Liver (tissue), 9 donors: ENCODE measurements around the gene CPNE8. TPM values are rescaled to one million over a fixed set of nuclear protein-coding genes. Genes with fewer than 3 reads are reported as not detected.

Source experiments
- DNase-seq: peaks from one replicate; pipeline ENCODE4 v3.0.0-alpha.2; 2017; ENCODE audit warnings: low spot score
- H3K27ac ChIP-seq, 2 donors: one replicate each; pipeline ENCODE4 v1.7.0; 2013; ENCODE audit warnings: inconsistent platforms in 2 of 2, low read length in 2 of 2, control low read depth in 1 of 2, low read depth in 1 of 2, mild to moderate bottlenecking in 1 of 2
- H3K27me3 ChIP-seq, 4 donors: one replicate each; pipeline versions ENCODE4 v1.6.1 to v1.7.0; 2013; ENCODE audit warnings: low read length in 3 of 4, inconsistent platforms in 1 of 4, mild to moderate bottlenecking in 1 of 4, moderate library complexity in 1 of 4; ENCODE audit not compliant: control insufficient read depth in 4 of 4, insufficient read depth in 4 of 4
- H3K36me3 ChIP-seq, 4 donors: one replicate each; pipeline versions ENCODE4 v1.6.1 to v1.7.0; 2013; ENCODE audit warnings: low read length in 3 of 4, mild to moderate bottlenecking in 3 of 4, low read depth in 1 of 4, moderate library complexity in 1 of 4; ENCODE audit not compliant: control insufficient read depth in 4 of 4, insufficient read depth in 3 of 4
- H3K4me1 ChIP-seq, 4 donors: one replicate each; pipeline versions ENCODE4 v1.6.1 to v1.7.0; 2013; ENCODE audit warnings: low read length in 3 of 4, mild to moderate bottlenecking in 3 of 4, moderate library complexity in 1 of 4; ENCODE audit not compliant: control insufficient read depth in 4 of 4, insufficient read depth in 4 of 4
- H3K4me3 ChIP-seq, 3 donors: one replicate each; pipeline versions ENCODE4 v1.6.1 to v1.7.0; 2013; ENCODE audit warnings: low read length in 3 of 3, control low read depth in 1 of 3, low read depth in 1 of 3, mild to moderate bottlenecking in 1 of 3
- H3K9ac ChIP-seq, 2 donors: one replicate each; pipeline ENCODE4 v1.7.0; 2013; ENCODE audit warnings: low read length in 2 of 2, mild to moderate bottlenecking in 2 of 2, moderate library complexity in 2 of 2, control low read depth in 1 of 2, low read depth in 1 of 2
- H3K9me3 ChIP-seq, 4 donors: one replicate each; pipeline versions ENCODE4 v1.6.1 to v1.7.0; 2013; ENCODE audit warnings: low read length in 3 of 4; ENCODE audit not compliant: control insufficient read depth in 4 of 4
- EGR1 ChIP-seq, 2 donors: IDR thresholded peaks; 2 replicates each; pipeline ENCODE4 v1.6.1; 2016 to 2018; ENCODE audit warnings: antibody characterized with exemption in 2 of 2, low read depth in 2 of 2
- FOXA1 ChIP-seq: IDR thresholded peaks from 2 replicates; pipeline ENCODE4 v1.6.1; 2016; ENCODE audit warnings: antibody characterized with exemption
- FOXA2 ChIP-seq: IDR thresholded peaks from 2 replicates; pipeline ENCODE4 v1.6.1; 2016; ENCODE audit warnings: antibody characterized with exemption
- GABPA ChIP-seq, 2 donors: IDR thresholded peaks in 1 of 2; conservative IDR thresholded peaks in 1 of 2; 2 replicates each; pipeline ENCODE4 v1.6.1; 2016; ENCODE audit warnings: antibody characterized with exemption in 2 of 2, mild to moderate bottlenecking in 1 of 2, moderate library complexity in 1 of 2
- HNF4A ChIP-seq, 2 donors: conservative IDR thresholded peaks; 2 replicates each; pipeline ENCODE4 v1.6.1; 2016; ENCODE audit warnings: antibody characterized with exemption in 2 of 2, mild to moderate bottlenecking in 2 of 2
- HNF4G ChIP-seq: IDR thresholded peaks from 2 replicates; pipeline ENCODE4 v1.6.1; 2016; ENCODE audit warnings: antibody characterized with exemption
- JUND ChIP-seq, 2 donors: IDR thresholded peaks; 2 replicates each; pipeline ENCODE4 v1.6.1; 2016; ENCODE audit warnings: antibody characterized with exemption in 2 of 2
- NR2F2 ChIP-seq: IDR thresholded peaks from 2 replicates; pipeline ENCODE4 v1.6.1; 2016; ENCODE audit warnings: antibody characterized with exemption
- RAD21 ChIP-seq, 2 donors: IDR thresholded peaks; 2 replicates each; pipeline ENCODE4 v1.6.1; 2016; ENCODE audit warnings: antibody characterized with exemption in 2 of 2, mild to moderate bottlenecking in 2 of 2
- RXRA ChIP-seq, 2 donors: IDR thresholded peaks; 2 replicates each; pipeline ENCODE4 v1.6.1; 2017 to 2018; ENCODE audit warnings: antibody characterized with exemption in 2 of 2, mild to moderate bottlenecking in 1 of 2
- SP1 ChIP-seq: IDR thresholded peaks from 2 replicates; pipeline ENCODE4 v1.6.1; 2018; ENCODE audit warnings: antibody characterized with exemption, mild to moderate bottlenecking
- TAF1 ChIP-seq: conservative IDR thresholded peaks from 2 replicates; pipeline ENCODE4 v1.6.1; 2016; ENCODE audit warnings: antibody characterized with exemption, mild to moderate bottlenecking
- YY1 ChIP-seq: IDR thresholded peaks from 2 replicates; pipeline ENCODE4 v1.6.1; 2016; ENCODE audit warnings: antibody characterized with exemption, mild to moderate bottlenecking
- WGBS: extraction: QIAGEN DNeasy Blood & Tissue Kit; methylation state at CpG from one replicate; pipeline ENCODE4 v1.1.7; 2013; 5-methylcytosine and 5-hydroxymethylcytosine counted together
- polyA plus RNA-seq, 2 donors: library from polyadenylated mRNA; stranded (reverse) in 1 of 2; unstranded in 1 of 2; fragments of 200-250 nt in 1 of 2; fragments of >200 nt in 1 of 2; fragmentation: Nextera tagmentation in 1 of 2; extraction: Ambion mirVana in 1 of 2; gene quantifications; one replicate each; pipeline versions ENCODE4 v1.2.1 to v1.2.3, GENCODE V29; 2013 to 2015
- total RNA-seq, 2 donors: library from RNA; depleted of rRNA; stranded (reverse); fragments of >200 nt; gene quantifications; one replicate each; pipeline ENCODE4 v1.2.3, GENCODE V29; 2014
- TF ChIP-seq, protein P1 (sequence below): IDR thresholded peaks from 2 replicates; pipeline ENCODE4 v1.6.1; 2016; ENCODE audit warnings: antibody characterized with exemption, mild to moderate bottlenecking
- TF ChIP-seq, protein P2 (sequence below): IDR thresholded peaks from 2 replicates; pipeline ENCODE4 v1.6.1; 2016; ENCODE audit warnings: antibody characterized with exemption
- TF ChIP-seq, protein P3 (sequence below): IDR thresholded peaks from 2 replicates; pipeline ENCODE4 v1.6.1; 2016; ENCODE audit warnings: antibody characterized with exemption
- TF ChIP-seq, protein P4 (sequence below): fragments of 150-350 bp; IDR thresholded peaks from 2 replicates; pipeline ENCODE4 v1.5.1; 2017; ENCODE audit warnings: improper control_type of control experiment, low read depth, low read length; ENCODE audit not compliant: missing input control
- TF ChIP-seq, protein P5 (sequence below): IDR thresholded peaks from 2 replicates; pipeline ENCODE4 v1.6.1; 2016; ENCODE audit warnings: antibody characterized with exemption
- donor health status: healthy.
- donor health status: healthy.
- donor health status: healthy.
- donor health status: healthy.
- donor health status: healthy.

The CPNE8 gene
- total and polyA plus RNA-seq, 4 donors = 4.2 to 27.4 (median 10.9) TPM

DNA sequence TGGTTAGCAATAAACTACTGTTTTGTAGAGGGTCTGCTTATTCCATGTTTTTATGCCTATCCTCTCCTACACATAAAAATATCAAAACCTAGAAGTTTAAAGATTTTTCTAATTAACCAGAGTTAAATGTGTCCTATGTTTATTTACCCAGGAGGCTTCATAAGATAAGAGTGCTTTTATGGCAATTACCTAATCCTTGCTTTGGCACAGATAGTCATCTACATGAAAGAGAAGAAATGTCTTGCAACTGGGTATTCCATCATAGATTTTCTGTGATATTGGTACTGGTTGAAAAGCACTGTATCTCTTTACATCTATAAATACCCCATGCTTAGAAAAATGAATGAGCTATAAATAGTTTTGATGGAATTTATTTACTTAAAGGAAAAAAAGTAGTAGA, 277.1 kb downstream of the CPNE8 start:
- Histone ChIP-seq H3K4me3 (no peak overlapping the region), H3K9ac (no peak overlapping the region), H3K36me3 (no peaks in the 10 kb centered on the region), H3K9me3 (no peaks in the 10 kb centered on the region), H3K27ac (no peak overlapping the region), H3K27me3 (no peaks in the 10 kb centered on the region), H3K4me1 (no peaks in the 10 kb centered on the region)
- TF ChIP-seq, protein P1, sequence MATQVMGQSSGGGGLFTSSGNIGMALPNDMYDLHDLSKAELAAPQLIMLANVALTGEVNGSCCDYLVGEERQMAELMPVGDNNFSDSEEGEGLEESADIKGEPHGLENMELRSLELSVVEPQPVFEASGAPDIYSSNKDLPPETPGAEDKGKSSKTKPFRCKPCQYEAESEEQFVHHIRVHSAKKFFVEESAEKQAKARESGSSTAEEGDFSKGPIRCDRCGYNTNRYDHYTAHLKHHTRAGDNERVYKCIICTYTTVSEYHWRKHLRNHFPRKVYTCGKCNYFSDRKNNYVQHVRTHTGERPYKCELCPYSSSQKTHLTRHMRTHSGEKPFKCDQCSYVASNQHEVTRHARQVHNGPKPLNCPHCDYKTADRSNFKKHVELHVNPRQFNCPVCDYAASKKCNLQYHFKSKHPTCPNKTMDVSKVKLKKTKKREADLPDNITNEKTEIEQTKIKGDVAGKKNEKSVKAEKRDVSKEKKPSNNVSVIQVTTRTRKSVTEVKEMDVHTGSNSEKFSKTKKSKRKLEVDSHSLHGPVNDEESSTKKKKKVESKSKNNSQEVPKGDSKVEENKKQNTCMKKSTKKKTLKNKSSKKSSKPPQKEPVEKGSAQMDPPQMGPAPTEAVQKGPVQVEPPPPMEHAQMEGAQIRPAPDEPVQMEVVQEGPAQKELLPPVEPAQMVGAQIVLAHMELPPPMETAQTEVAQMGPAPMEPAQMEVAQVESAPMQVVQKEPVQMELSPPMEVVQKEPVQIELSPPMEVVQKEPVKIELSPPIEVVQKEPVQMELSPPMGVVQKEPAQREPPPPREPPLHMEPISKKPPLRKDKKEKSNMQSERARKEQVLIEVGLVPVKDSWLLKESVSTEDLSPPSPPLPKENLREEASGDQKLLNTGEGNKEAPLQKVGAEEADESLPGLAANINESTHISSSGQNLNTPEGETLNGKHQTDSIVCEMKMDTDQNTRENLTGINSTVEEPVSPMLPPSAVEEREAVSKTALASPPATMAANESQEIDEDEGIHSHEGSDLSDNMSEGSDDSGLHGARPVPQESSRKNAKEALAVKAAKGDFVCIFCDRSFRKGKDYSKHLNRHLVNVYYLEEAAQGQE = no peak
- DNase-seq = no peak

DNA sequence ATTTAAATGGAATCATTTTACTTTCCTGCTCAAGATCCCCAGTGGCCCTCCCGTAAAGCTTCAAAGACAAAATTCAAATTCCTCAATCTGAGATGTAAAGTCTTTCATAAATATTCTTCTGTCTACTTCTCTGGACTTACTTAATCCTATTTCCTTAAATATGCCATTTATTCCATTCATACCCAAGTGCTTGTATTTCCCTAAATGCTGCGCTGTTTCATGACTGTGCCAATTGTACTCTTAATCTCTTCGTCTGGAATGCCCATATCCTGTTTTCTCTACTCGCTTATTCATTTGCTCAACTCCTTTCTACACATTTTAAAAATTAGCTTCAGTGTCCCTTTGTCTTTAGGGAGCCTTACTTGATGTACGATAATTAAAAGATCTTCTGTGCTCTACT, 280.1 kb downstream of the CPNE8 start:
- H3K36me3 ChIP-seq = no peaks in the 10 kb centered on the region
- WGBS = 88% methylated on average over 5 of the region's 5 CpGs

More for the DNA sequence above, 280.1 kb downstream of the CPNE8 start:
- no peaks in the 10 kb centered on the region for H3K27me3 ChIP-seq
- no peak for DNase-seq
- no peak overlapping the region for H3K9ac ChIP-seq
- no peaks in the 10 kb centered on the region for H3K4me1 ChIP-seq
- no peaks in the 10 kb centered on the region for H3K9me3 ChIP-seq
- no peak for TF ChIP-seq RXRA (IDR thresholded peaks at IDR 0.05)
- no peak for TF ChIP-seq NR2F2
- no peak for TF ChIP-seq SP1
- TF ChIP-seq TAF1 = no peak
- no peak for TF ChIP-seq FOXA2
- TF ChIP-seq, protein P2, sequence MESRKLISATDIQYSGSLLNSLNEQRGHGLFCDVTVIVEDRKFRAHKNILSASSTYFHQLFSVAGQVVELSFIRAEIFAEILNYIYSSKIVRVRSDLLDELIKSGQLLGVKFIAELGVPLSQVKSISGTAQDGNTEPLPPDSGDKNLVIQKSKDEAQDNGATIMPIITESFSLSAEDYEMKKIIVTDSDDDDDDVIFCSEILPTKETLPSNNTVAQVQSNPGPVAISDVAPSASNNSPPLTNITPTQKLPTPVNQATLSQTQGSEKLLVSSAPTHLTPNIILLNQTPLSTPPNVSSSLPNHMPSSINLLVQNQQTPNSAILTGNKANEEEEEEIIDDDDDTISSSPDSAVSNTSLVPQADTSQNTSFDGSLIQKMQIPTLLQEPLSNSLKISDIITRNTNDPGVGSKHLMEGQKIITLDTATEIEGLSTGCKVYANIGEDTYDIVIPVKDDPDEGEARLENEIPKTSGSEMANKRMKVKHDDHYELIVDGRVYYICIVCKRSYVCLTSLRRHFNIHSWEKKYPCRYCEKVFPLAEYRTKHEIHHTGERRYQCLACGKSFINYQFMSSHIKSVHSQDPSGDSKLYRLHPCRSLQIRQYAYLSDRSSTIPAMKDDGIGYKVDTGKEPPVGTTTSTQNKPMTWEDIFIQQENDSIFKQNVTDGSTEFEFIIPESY = no peak
- TF ChIP-seq, protein P3, sequence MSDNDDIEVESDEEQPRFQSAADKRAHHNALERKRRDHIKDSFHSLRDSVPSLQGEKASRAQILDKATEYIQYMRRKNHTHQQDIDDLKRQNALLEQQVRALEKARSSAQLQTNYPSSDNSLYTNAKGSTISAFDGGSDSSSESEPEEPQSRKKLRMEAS = no peak
- no peak for TF ChIP-seq YY1
- TF ChIP-seq, protein P1 = no peak
- TF ChIP-seq EGR1 (IDR thresholded peaks at IDR 0.05; ENCODE audit: low read depth in 2 of 2) = no peak
- TF ChIP-seq, protein P4, sequence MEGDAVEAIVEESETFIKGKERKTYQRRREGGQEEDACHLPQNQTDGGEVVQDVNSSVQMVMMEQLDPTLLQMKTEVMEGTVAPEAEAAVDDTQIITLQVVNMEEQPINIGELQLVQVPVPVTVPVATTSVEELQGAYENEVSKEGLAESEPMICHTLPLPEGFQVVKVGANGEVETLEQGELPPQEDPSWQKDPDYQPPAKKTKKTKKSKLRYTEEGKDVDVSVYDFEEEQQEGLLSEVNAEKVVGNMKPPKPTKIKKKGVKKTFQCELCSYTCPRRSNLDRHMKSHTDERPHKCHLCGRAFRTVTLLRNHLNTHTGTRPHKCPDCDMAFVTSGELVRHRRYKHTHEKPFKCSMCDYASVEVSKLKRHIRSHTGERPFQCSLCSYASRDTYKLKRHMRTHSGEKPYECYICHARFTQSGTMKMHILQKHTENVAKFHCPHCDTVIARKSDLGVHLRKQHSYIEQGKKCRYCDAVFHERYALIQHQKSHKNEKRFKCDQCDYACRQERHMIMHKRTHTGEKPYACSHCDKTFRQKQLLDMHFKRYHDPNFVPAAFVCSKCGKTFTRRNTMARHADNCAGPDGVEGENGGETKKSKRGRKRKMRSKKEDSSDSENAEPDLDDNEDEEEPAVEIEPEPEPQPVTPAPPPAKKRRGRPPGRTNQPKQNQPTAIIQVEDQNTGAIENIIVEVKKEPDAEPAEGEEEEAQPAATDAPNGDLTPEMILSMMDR = no peak
- no peak for TF ChIP-seq HNF4G
- TF ChIP-seq JUND (IDR thresholded peaks at IDR 0.05) = no peak
- TF ChIP-seq FOXA1 = no peak
- TF ChIP-seq, protein P5, sequence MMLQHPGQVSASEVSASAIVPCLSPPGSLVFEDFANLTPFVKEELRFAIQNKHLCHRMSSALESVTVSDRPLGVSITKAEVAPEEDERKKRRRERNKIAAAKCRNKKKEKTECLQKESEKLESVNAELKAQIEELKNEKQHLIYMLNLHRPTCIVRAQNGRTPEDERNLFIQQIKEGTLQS = no peak
- TF ChIP-seq HNF4A (conservative IDR thresholded peaks at IDR 0.05) = no peak
- TF ChIP-seq RAD21 (IDR thresholded peaks at IDR 0.05) = no peak
- TF ChIP-seq GABPA (IDR thresholded peaks at IDR 0.05 in 1 of 2, conservative IDR thresholded peaks at IDR 0.05 in 1 of 2) = no peak
- H3K4me3 ChIP-seq = no peak overlapping the region
- no peak overlapping the region for H3K27ac ChIP-seq
